Right lobe of liver (tissue), 6 donors: ENCODE results near the gene AKR1B15. TPM values are rescaled to one million over a fixed set of nuclear protein-coding genes. Genes with fewer than 3 reads are reported as not detected.
"Not testable (repeated sequence)": the region's sequence is repeated elsewhere in the genome, so short reads cannot be mapped to it uniquely, and the experiment has no call there.

Source experiments
- ATAC-seq, 4 donors: fragments of 200-7000 bp; cut with Tn5 transposase; one replicate each; pipeline ENCODE4 v1.9.1; 2020; ENCODE audit warnings: mild to moderate bottlenecking in 4 of 4, moderate library complexity in 4 of 4
- DNase-seq, 3 donors: peaks; one replicate each; pipeline ENCODE4 v3.0.0-alpha.2; 2020
- H3K27ac ChIP-seq, 3 donors: fragments of 200-600 bp; one replicate each; pipeline ENCODE4 v1.8.0; 2022
- H3K27me3 ChIP-seq, 2 donors: fragments of 200-600 bp; one replicate each; pipeline ENCODE4 v1.8.0; 2022
- H3K36me3 ChIP-seq, 4 donors: fragments of 200-600 bp; sonication (generic) in 1 of 4; one replicate each; pipeline versions ENCODE4 v1.5.1 to v1.8.0; 2017 to 2022; ENCODE audit warnings: control low read depth in 1 of 4
- H3K4me1 ChIP-seq, 4 donors: fragments of 200-600 bp; sonication (generic) in 1 of 4; one replicate each; pipeline versions ENCODE4 v1.5.1 to v1.8.0; 2017 to 2022; ENCODE audit warnings: control low read depth in 1 of 4
- H3K4me3 ChIP-seq, 3 donors: fragments of 200-600 bp; one replicate each; pipeline ENCODE4 v1.8.0; 2022
- H3K9me3 ChIP-seq, 4 donors: fragments of 200-600 bp; sonication (generic) in 1 of 4; one replicate each; pipeline versions ENCODE4 v1.5.1 to v1.8.0; 2017 to 2022; ENCODE audit warnings: control low read depth in 1 of 4
- CTCF ChIP-seq, 4 donors: fragments of 200-600 bp in 3 of 4; fragments of 450-650 bp in 1 of 4; IDR thresholded peaks; one replicate each; pipeline versions ENCODE4 v1.5.1 to v1.8.0; 2016 to 2022; ENCODE audit warnings: antibody characterized with exemption in 4 of 4, mild to moderate bottlenecking in 2 of 4
- POLR2A ChIP-seq: fragments of 450-650 bp; IDR thresholded peaks from one replicate; pipeline ENCODE4 v1.6.1; 2017; ENCODE audit warnings: antibody characterized with exemption, mild to moderate bottlenecking
- WGBS: methylation state at CpG from one replicate; pipeline ENCODE4 v1.1.6; 2018; ENCODE audit warnings: low coverage, low lambda C conversion rate; ENCODE audit not compliant: insufficient coverage; ENCODE audit errors: missing lambda C conversion rate; 5-methylcytosine and 5-hydroxymethylcytosine counted together
- intact Hi-C, 2 donors: fragments of 100-400 bp; cut with DNase I; formaldehyde crosslinking; loops; one replicate each; pipeline versions ENCODE4 v1.11.2 to v1.14.1; 2022
- total RNA-seq, 6 experiments: library from RNA; depleted of rRNA in 2 of 6; stranded (reverse); fragments of >200 nt in 2 of 6; fragmentation: NEBNext Ultra II Directional in 3 of 6; extraction: Animal tissue kit (Norgen Biotek cat#: 25700) in 3 of 6; gene quantifications; one replicate each; pipeline versions ENCODE4 v1.1.0 to v1.2.4, GENCODE V29; 2016 to 2023
- donor health status: DM: no; HTN: yes; CAD: no.
- donor health status: DM: no; HTN: no; CAD: no.
- donor health status: DM: no; HTN: no; CAD: no.
- donor health status: DM: no; HTN: yes; CAD: no.
- donor health status: DM: no; HTN: yes; CAD: no.

AKR1B15 gene
- total RNA-seq, 6 experiments from 2014 or later, result 1.8 to 40.4 (median 2.4) TPM; not detected in 2

DNA sequence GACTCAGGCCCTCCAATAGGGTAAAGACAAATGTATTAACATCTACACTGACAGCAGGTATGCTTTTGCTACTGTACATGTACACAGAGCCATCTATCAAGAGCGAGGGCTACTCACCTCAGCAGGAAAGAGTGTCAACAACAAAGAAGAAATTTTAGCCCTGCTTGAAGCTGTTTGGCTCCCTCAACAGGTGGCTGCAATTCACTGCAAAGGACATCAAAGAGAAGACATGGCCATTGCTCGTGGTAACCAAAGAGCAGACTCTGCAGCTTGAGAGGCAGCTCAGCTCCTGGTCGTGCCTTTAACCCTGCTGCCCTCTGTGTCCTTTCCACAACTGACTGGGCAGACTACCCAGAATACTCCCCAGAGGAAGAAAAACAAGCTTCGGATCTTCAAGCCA, 5.1 kb downstream of the AKR1B15 start:
- H3K27me3 ChIP-seq, result no peaks in the 10 kb centered on the region
- WGBS, result 56% methylated on average over 3 of the region's 4 CpGs
- no peak overlapping the region for H3K27ac ChIP-seq
- TF ChIP-seq POLR2A (no peak), CTCF (IDR thresholded peaks at IDR 0.05) (peak in 1 of 4 donors; percentile 26)
- H3K4me1 ChIP-seq, result peaks cover 0 to 3% (median 0%) of the 10 kb centered on the region in 4 donors
- ATAC-seq (peak in 1 of 4 donors; percentile 52), DNase-seq (no peak)
- intact Hi-C loops, result no loop called here
- no peaks in the 10 kb centered on the region for H3K36me3 ChIP-seq
- no peak overlapping the region for H3K4me3 ChIP-seq
- H3K9me3 ChIP-seq, result no peaks in the 10 kb centered on the region

- intact Hi-C loops, result no loop called here
- Histone ChIP-seq H3K4me3 (no peak overlapping the region), H3K4me1 (peaks cover 0 to 3% (median 0%) of the 10 kb centered on the region in 4 donors), H3K27me3 (no peaks in the 10 kb centered on the region), H3K36me3 (no peaks in the 10 kb centered on the region), H3K27ac (no peak overlapping the region), H3K9me3 (no peaks in the 10 kb centered on the region)
- 61% methylated on average over 5 of the region's 7 CpGs for WGBS
- ATAC-seq (peak in 1 of 4 donors; percentile 48), DNase-seq (no peak)
- TF ChIP-seq CTCF (IDR thresholded peaks at IDR 0.05) (no peak), POLR2A (no peak)
Measured at GRCh38 chr7:134554417-134554966, 5.6 kb downstream of the AKR1B15 start.

- Histone ChIP-seq H3K9me3 (no peaks in the 10 kb centered on the region), H3K36me3 (no peaks in the 10 kb centered on the region), H3K4me1 (peaks cover 0 to 7% (median 0%) of the 10 kb centered on the region in 4 donors), H3K27me3 (no peaks in the 10 kb centered on the region), H3K27ac (no peak overlapping the region), H3K4me3 (no peak overlapping the region)
- no peak for DNase-seq
- 38% methylated on average over 6 of the region's 6 CpGs for WGBS
- intact Hi-C loops, result no loop called here
- ATAC-seq, result no peak
- TF ChIP-seq CTCF (IDR thresholded peaks at IDR 0.05) (no peak), POLR2A (no peak)
Measured at GRCh38 chr7:134557391-134557790, 8.5 kb downstream of the AKR1B15 start.

- no peaks in the 10 kb centered on the region for H3K9me3 ChIP-seq
- H3K4me1 ChIP-seq, result peaks cover 0 to 15% (median 0%) of the 10 kb centered on the region in 4 donors
- TF ChIP-seq CTCF (IDR thresholded peaks at IDR 0.05), result no peak
- TF ChIP-seq POLR2A, result no peak
- H3K27me3 ChIP-seq, result no peaks in the 10 kb centered on the region
- H3K27ac ChIP-seq, result no peak overlapping the region
- no peak for ATAC-seq
- no peak overlapping the region for H3K4me3 ChIP-seq
- intact Hi-C loops, result no loop called here
- no peaks in the 10 kb centered on the region for H3K36me3 ChIP-seq
- no peak for DNase-seq
- 77% methylated on average over 4 of the region's 5 CpGs for WGBS
Measured at GRCh38 chr7:134558370-134558769, 9.5 kb downstream of the AKR1B15 start.

GRCh38 chr7:134561616-134562015, 12.7 kb downstream of the AKR1B15 start:
- H3K4me3 ChIP-seq, H3K9me3 ChIP-seq, H3K27me3 ChIP-seq, DNase-seq, H3K36me3 ChIP-seq, H3K27ac ChIP-seq, intact Hi-C loops, ATAC-seq: not testable (repeated sequence)
- WGBS, result 51% methylated on average over 2 of the region's 5 CpGs
- peaks cover 0 to 16% (median 1%) of the 10 kb centered on the region in 4 donors for H3K4me1 ChIP-seq
